C4-2B (cell line): Measurements from ENCODE around the gene MAP3K14.

Source experiments
- ZFX ChIP-seq: fragments of 450-650 bp; IDR thresholded peaks from 2 replicates; pipeline ENCODE4 v1.6.1; 2017
- TF ChIP-seq, protein P1 (sequence below): fragments of 450-650 bp; conservative IDR thresholded peaks from 2 replicates; pipeline ENCODE4 v1.5.1; 2017; ENCODE audit warnings: mild to moderate bottlenecking

DNA sequence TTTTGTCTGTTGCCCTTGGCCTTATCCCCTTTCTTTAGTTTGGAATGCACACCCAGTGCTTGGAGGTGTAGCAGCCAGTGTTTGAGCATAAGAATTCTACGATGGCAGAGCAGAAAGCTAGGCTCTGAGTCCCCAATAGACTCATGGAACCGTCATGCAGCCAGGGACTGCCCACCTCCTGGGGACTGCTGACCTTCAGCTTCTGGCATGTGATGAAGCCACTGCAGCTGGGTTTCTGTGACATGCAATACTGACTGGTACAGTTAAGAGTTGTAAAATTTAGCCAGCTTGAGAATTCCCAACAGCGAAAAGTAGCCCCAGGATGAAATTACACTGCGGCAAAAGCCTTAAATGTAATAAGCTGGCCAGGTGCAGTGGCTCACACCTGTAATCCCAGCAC is 9.0 kb upstream of the MAP3K14 start:
- TF ChIP-seq, protein P1, sequence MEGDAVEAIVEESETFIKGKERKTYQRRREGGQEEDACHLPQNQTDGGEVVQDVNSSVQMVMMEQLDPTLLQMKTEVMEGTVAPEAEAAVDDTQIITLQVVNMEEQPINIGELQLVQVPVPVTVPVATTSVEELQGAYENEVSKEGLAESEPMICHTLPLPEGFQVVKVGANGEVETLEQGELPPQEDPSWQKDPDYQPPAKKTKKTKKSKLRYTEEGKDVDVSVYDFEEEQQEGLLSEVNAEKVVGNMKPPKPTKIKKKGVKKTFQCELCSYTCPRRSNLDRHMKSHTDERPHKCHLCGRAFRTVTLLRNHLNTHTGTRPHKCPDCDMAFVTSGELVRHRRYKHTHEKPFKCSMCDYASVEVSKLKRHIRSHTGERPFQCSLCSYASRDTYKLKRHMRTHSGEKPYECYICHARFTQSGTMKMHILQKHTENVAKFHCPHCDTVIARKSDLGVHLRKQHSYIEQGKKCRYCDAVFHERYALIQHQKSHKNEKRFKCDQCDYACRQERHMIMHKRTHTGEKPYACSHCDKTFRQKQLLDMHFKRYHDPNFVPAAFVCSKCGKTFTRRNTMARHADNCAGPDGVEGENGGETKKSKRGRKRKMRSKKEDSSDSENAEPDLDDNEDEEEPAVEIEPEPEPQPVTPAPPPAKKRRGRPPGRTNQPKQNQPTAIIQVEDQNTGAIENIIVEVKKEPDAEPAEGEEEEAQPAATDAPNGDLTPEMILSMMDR = no peak
- no peak for TF ChIP-seq ZFX
